K562 (cell line): ENCODE data around the gene PPP1R9B. TPM values are rescaled to one million over a fixed set of nuclear protein-coding genes. Genes with fewer than 3 reads are reported as not detected.
A peak's percentile ranks its signal among the peaks of the same experiment; 100 is the strongest.

Experiments
- CREB1 ChIP-seq, 2 experiments: sonication (generic) in 1 of 2; formaldehyde crosslinking in 1 of 2; IDR thresholded peaks; 2 replicates each; pipeline versions ENCODE4 v1.6.1 to v1.8.0; 2012 to 2022; ENCODE audit warnings: inconsistent platforms in 1 of 2, mild to moderate bottlenecking in 1 of 2, missing genetic modification reagents in 1 of 2, moderate library complexity in 1 of 2
- ELF1 ChIP-seq: fragments of 200-800 bp; sonication (Bioruptor generic); IDR thresholded peaks from 2 replicates; pipeline ENCODE4 v1.6.1; 2016; ENCODE audit warnings: missing genetic modification characterization, missing compliant biosample characterization
- EP300 ChIP-seq: IDR thresholded peaks from 2 replicates; pipeline ENCODE4 v1.6.1; 2012; ENCODE audit warnings: low read length, improper control_type of control experiment
- FOXK1 ChIP-seq: sonication (generic); formaldehyde crosslinking; IDR thresholded peaks from 2 replicates; pipeline ENCODE4 v1.8.0; 2022; ENCODE audit warnings: missing genetic modification reagents, mild to moderate bottlenecking, borderline replicate concordance
- FUS ChIP-seq: fragments of 200-400 bp; formaldehyde crosslinking; optimal IDR thresholded peaks from 2 replicates; pipeline ENCODE3; 2017; ENCODE audit warnings: low read depth, low read length
- HLTF ChIP-seq: fragments of 450-650 bp; IDR thresholded peaks from 2 replicates; pipeline ENCODE4 v1.6.1; 2016
- ILK ChIP-seq: fragments of 450-650 bp; IDR thresholded peaks from 2 replicates; pipeline ENCODE4 v1.6.1; 2016; ENCODE audit warnings: missing genetic modification characterization, low read depth, mild to moderate bottlenecking, missing compliant biosample characterization, moderate library complexity, borderline replicate concordance
- IRF2 ChIP-seq: sonication (generic); formaldehyde crosslinking; IDR thresholded peaks from 2 replicates; pipeline ENCODE4 v1.8.1; 2022; ENCODE audit warnings: mild to moderate bottlenecking, missing genetic modification reagents
- KAT7 ChIP-seq: sonication (generic); formaldehyde crosslinking; IDR thresholded peaks from 2 replicates; pipeline ENCODE4 v1.8.0; 2022; ENCODE audit warnings: missing genetic modification reagents, mild to moderate bottlenecking, borderline replicate concordance
- LARP7 ChIP-seq: fragments of 450-650 bp; IDR thresholded peaks from 2 replicates; pipeline ENCODE4 v1.6.1; 2016
- LEF1 ChIP-seq: fragments of 450-650 bp; IDR thresholded peaks from 2 replicates; pipeline ENCODE4 v1.6.1; 2016; ENCODE audit warnings: mild to moderate bottlenecking
- NCOR1 ChIP-seq: fragments of 450-650 bp; IDR thresholded peaks from 2 replicates; pipeline ENCODE4 v1.6.1; 2016; ENCODE audit warnings: mild to moderate bottlenecking, moderate library complexity
- POLR3G ChIP-seq: IDR thresholded peaks from 2 replicates; pipeline ENCODE4 v1.6.1; 2011; ENCODE audit not compliant: insufficient read length, insufficient replicate concordance; ENCODE audit errors: extremely low read depth
- PRPF4 ChIP-seq: fragments of 200-400 bp; formaldehyde crosslinking; IDR thresholded peaks from one replicate; pipeline ENCODE4 v1.6.1; 2017; ENCODE audit warnings: low read length, low read depth, mild to moderate bottlenecking; ENCODE audit not compliant: insufficient read depth, poor library complexity, severe bottlenecking
- SMARCE1 ChIP-seq: fragments of 450-650 bp; IDR thresholded peaks from 2 replicates; pipeline ENCODE4 v1.7.1; 2016; ENCODE audit warnings: mild to moderate bottlenecking
- SP1 ChIP-seq: sonication (generic); formaldehyde crosslinking; IDR thresholded peaks from 2 replicates; pipeline ENCODE4 v1.8.1; 2022; ENCODE audit warnings: mild to moderate bottlenecking, missing genetic modification reagents
- TCFL5 ChIP-seq: fragments of 250-450 bp; sonication (Bioruptor Pico); conservative IDR thresholded peaks from 2 replicates; pipeline ENCODE4 v1.6.1; 2021; ENCODE audit warnings: mild to moderate bottlenecking, moderate library complexity, matching md5 sums
- TEAD2 ChIP-seq: fragments of 450-650 bp; IDR thresholded peaks from 2 replicates; pipeline ENCODE4 v1.6.1; 2016; ENCODE audit warnings: missing genetic modification characterization, control low read depth, missing compliant biosample characterization
- ZC3H11A ChIP-seq: IDR thresholded peaks from 2 replicates; pipeline ENCODE4 v1.6.1; 2012; ENCODE audit warnings: low read depth, low read length, improper control_type of control experiment
- ZNF165 ChIP-seq: fragments of 250-450 bp; sonication (Bioruptor Pico); IDR thresholded peaks from 2 replicates; pipeline ENCODE4 v1.4.0; 2020; ENCODE audit warnings: borderline replicate concordance
- polyA plus RNA-seq, 8 experiments: library from polyadenylated mRNA; depleted of rRNA in 4 of 8; stranded (reverse) in 5 of 8; unstranded in 3 of 8; fragments of >200 nt; fragmentation: Nextera tagmentation in 2 of 8; fragmentation: Illumina TruSeq in 1 of 8; extraction: Ambion mirVana in 2 of 8; extraction: Trizol in 1 of 8; gene quantifications; 2 replicates each; pipeline versions ENCODE4 v1.2.1 to v1.2.3, GENCODE V29; 2011 to 2014; ENCODE audit warnings: inconsistent platforms in 1 of 8, missing spikeins in 1 of 8
- total RNA-seq, 7 experiments: library from RNA; depleted of rRNA in 6 of 7; stranded (reverse); fragments of >200 nt in 6 of 7; fragmentation: Illumina TruSeq in 2 of 7; extraction: Trizol in 2 of 7; gene quantifications; 2 replicates each; pipeline versions ENCODE4 v1.2.1 to v1.2.3, GENCODE V29; 2011 to 2021; ENCODE audit warnings: low replicate concordance in 1 of 7
- TF ChIP-seq, protein P1 (sequence below): sonication (generic); formaldehyde crosslinking; IDR thresholded peaks from 2 replicates; pipeline ENCODE4 v1.8.1; 2023; ENCODE audit warnings: mild to moderate bottlenecking, missing genetic modification reagents
- TF ChIP-seq, protein P2 (sequence below): fragments of 450-650 bp; conservative IDR thresholded peaks from 2 replicates; pipeline ENCODE4 v1.6.1; 2016; ENCODE audit warnings: missing genetic modification characterization, low read depth, mild to moderate bottlenecking, missing compliant biosample characterization, moderate library complexity
- TF ChIP-seq, protein P3 (sequence below): sonication (generic); formaldehyde crosslinking; IDR thresholded peaks from 2 replicates; pipeline ENCODE4 v1.8.1; 2022; ENCODE audit warnings: missing genetic modification reagents
- TF ChIP-seq, protein P4 (sequence below): fragments of 450-650 bp; formaldehyde crosslinking; IDR thresholded peaks from 2 replicates; pipeline ENCODE4 v1.4.0; 2022; ENCODE audit warnings: missing genetic modification characterization

PPP1R9B gene
- total and polyA plus RNA-seq, 9 of the 15 experiments (the other 6 are each of a cell fraction or from before 2014, with no cell fraction given) = 0.10 to 63.5 (median 24.7) TPM

DNA sequence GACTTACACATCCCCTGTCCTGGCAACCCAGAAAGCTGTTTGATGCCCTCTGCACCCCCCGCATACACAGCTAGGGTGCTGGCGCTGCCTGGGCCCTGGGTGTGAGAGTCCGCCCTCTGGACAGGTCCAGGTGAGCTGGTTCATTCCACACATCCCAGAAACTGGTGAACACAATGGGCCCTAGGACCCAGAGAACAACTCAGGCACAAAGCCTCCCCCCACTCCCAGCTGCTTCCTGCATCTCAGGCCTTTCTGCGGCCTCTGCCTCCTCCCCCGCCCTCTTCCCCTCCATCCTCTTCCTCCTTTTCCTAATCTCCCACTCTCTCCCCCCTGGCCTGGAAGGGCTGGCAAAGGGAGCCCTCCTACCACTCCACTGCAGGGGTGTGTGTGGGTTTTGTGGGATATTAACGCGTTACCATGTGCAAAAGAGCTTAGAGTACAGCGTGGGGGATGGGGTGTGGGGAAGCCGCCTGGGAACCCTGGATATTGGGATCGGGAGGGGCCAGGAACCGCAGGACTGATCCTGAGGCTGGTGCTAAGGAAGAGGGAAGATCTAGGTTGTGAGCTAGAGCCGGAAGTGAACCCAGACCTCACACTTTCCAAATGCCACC, 1.6 kb upstream of the PPP1R9B start (continued):
- TF ChIP-seq ELF1 (tag) (peak; percentile 92), IRF2 (CRISPR knock-in tag) (no peak), NCOR1 (peak; percentile 65), HLTF (0 out of 2 replicates have a peak, but pooled peaks have one; percentile 29), KAT7 (CRISPR knock-in tag) (peak; percentile 73; the same call in 1 of the 2 replicates), PRPF4 (no peak), SMARCE1 (peak; percentile 86), FOXK1 (CRISPR knock-in tag) (no peak), ILK (tag) (no peak), LARP7 (no peak), TCFL5 (no peak), FUS (no peak), CREB1 (IDR thresholded peaks at IDR 0.05) (no peak), CREB1 (CRISPR knock-in tag; IDR thresholded peaks at IDR 0.05) (0 out of 2 replicates have a peak, but pooled peaks have one; percentile 32), ZC3H11A (peak; percentile 50; the same call in 1 of the 2 replicates), ZNF165 (no peak), LEF1 (peak; percentile 77), SP1 (CRISPR knock-in tag) (no peak), EP300 (peak; percentile 56; the same call in 1 of the 2 replicates), TEAD2 (tag) (no peak), POLR3G (no peak)
- TF ChIP-seq, protein P1, sequence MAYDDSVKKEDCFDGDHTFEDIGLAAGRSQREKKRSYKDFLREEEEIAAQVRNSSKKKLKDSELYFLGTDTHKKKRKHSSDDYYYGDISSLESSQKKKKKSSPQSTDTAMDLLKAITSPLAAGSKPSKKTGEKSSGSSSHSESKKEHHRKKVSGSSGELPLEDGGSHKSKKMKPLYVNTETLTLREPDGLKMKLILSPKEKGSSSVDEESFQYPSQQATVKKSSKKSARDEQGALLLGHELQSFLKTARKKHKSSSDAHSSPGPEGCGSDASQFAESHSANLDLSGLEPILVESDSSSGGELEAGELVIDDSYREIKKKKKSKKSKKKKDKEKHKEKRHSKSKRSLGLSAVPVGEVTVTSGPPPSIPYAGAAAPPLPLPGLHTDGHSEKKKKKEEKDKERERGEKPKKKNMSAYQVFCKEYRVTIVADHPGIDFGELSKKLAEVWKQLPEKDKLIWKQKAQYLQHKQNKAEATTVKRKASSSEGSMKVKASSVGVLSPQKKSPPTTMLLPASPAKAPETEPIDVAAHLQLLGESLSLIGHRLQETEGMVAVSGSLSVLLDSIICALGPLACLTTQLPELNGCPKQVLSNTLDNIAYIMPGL = no peak
- TF ChIP-seq, protein P2, sequence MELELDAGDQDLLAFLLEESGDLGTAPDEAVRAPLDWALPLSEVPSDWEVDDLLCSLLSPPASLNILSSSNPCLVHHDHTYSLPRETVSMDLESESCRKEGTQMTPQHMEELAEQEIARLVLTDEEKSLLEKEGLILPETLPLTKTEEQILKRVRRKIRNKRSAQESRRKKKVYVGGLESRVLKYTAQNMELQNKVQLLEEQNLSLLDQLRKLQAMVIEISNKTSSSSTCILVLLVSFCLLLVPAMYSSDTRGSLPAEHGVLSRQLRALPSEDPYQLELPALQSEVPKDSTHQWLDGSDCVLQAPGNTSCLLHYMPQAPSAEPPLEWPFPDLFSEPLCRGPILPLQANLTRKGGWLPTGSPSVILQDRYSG (tag) = 0 out of 2 replicates have a peak, but pooled peaks have one; percentile 43
- TF ChIP-seq, protein P3, sequence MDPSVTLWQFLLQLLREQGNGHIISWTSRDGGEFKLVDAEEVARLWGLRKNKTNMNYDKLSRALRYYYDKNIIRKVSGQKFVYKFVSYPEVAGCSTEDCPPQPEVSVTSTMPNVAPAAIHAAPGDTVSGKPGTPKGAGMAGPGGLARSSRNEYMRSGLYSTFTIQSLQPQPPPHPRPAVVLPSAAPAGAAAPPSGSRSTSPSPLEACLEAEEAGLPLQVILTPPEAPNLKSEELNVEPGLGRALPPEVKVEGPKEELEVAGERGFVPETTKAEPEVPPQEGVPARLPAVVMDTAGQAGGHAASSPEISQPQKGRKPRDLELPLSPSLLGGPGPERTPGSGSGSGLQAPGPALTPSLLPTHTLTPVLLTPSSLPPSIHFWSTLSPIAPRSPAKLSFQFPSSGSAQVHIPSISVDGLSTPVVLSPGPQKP (CRISPR knock-in tag) = no peak
- TF ChIP-seq, protein P4, sequence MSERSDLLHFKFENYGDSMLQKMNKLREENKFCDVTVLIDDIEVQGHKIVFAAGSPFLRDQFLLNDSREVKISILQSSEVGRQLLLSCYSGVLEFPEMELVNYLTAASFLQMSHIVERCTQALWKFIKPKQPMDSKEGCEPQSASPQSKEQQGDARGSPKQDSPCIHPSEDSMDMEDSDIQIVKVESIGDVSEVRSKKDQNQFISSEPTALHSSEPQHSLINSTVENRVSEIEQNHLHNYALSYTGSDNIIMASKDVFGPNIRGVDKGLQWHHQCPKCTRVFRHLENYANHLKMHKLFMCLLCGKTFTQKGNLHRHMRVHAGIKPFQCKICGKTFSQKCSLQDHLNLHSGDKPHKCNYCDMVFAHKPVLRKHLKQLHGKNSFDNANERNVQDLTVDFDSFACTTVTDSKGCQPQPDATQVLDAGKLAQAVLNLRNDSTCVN (CRISPR knock-in tag) = peak; percentile 26; the same call in 1 of the 2 replicates
